NCI-H524 treated with DMSO at 0.1 percent for 48 hours (cell line): ENCODE measurements around the gene BNIPL.

Source experiments
- DNase-seq: peaks from one replicate; lab custom pipeline; 2025; lab: John Stamatoyannopoulos, UW

The BNIPL gene

DNA sequence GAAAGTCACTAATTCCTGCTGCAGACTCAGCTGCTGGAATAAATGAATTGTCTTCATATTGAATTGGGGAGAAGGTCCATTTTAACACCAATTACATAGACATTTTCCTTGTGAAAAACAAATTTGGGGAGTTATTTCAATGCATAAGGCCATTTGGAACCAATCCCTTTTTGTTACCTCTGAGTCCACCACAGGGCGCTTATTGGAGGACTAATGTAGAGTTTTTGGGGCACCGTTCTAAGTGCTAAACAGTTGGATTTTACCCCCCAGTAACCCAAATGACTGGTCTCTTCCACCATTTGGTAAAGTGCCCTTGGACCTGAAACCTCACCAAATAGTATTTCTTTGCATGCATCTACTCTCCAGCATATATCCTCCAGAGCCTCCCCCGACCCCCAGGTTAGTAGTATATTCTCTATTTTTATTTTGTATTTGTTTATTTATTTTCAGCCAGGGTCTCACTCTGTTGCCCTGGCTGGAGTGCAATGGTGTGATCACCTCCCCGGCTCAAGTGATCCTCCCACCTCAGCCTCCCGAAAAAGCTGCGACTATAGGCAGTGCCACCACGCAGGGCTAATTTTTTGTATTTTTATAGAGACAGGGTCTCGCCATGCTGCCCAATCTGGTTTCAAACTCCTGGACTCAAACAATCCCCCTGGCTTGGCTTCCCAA lies 26.6 kb upstream of the BNIPL start:
- no peak for DNase-seq

DNA sequence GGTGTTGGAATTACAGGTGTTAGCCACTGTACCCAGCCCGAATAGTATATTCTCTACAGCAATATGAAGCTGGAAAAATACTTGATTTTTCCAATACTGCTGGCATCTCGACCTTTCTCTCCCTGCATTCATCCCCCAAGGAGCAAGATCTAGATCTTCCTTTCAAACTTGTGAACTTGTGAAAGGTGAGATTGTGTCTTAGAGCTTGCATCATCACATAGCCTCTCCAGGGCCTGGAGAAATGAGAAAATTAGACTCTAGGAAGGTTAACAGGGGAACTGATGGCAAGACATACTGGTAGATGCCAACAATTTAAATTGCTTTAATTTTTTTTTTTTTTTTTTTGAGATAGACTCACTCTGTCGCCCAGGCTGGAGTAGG lies 26.1 kb upstream of the BNIPL start:
- no peak for DNase-seq

DNA sequence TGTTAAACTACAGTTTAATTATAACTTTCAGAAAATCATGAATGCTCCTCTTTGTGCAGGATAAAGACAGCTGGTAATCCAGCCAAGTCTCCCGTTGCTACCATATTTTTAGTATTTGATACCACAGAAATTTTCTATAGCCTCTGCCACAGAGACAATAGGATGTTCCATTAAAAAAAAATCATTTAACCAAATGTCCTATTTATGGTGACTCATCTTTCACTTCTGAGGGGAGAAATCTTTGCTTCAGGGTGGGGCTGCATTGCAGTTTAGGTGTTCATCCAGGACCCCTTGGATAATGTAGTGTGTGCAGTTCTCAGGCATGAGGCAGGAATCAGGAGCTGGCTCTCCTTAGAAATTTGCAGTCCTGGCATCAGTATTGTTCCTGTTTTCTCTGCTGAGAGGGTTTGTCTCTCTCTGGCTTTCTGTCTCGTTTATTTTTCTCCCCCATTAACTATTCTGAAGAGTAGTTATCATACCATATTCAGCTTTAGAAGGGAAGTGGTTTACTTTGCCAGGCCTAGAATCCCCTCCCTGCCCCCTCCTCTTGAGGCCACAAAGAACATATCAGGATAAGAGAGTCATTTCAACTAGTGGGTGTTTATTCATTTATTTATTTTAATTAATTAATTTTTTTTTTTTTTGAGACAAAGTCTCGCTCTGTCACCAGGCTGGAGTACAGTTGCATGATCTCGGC lies 25.1 kb upstream of the BNIPL start:
- no peak for DNase-seq

DNA sequence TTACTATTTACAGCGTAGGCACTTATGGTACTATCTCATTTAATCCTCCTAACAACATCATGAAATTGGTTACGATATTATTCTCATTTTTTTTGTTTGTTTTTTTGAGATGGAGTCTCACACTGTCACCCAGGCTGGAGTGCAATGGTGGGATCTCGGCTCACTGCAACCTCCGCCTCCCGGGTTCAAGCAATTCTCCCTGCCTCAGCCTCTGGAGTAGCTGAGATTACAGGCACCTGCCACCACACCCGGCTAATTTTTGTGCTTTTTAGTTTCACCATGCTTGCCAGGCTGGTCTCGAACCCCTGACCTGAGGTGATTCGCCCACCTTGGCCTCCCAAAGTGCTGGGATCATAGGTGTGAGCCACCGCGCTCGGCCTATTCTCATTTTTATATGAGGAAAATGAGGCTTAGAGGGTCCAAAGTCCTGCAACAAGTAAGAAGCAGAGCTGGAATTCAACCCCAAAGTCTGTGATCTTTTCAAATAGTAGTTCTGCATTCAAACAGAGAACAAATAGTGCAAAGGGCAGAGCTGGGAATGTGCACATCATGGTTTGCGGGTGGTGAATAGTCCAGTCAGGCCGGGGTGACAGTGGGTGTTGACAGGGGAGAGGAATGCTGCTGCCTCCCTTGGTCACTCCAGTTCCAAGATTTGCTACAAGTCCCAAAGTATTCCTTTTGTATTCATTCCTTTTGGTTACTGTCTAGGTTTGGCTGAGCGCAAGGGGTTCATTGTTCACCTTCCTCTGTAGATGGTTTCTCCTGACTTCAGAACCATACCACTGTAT lies 23.5 kb upstream of the BNIPL start:
- no peak for DNase-seq

DNA sequence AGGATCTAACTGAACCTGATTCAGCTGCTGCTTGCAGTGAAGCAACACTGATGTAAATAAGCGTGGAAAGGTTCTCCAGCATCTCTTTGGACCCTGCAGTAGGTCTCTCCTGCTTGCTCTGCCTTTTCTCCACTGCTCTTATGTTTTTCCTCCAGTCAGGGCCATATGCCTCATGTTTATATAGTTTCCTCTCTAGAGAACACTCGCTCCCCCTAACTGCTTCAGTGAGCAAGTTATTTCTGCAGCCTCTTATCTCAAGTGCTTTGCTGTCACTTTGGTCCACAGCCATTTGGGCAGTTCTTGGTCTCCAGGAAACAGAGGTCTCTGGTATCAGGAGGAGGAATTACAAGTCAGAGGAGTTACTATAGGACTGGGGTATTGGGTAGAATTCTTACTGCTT lies 22.9 kb upstream of the BNIPL start:
- peak; percentile 42 for DNase-seq

DNA sequence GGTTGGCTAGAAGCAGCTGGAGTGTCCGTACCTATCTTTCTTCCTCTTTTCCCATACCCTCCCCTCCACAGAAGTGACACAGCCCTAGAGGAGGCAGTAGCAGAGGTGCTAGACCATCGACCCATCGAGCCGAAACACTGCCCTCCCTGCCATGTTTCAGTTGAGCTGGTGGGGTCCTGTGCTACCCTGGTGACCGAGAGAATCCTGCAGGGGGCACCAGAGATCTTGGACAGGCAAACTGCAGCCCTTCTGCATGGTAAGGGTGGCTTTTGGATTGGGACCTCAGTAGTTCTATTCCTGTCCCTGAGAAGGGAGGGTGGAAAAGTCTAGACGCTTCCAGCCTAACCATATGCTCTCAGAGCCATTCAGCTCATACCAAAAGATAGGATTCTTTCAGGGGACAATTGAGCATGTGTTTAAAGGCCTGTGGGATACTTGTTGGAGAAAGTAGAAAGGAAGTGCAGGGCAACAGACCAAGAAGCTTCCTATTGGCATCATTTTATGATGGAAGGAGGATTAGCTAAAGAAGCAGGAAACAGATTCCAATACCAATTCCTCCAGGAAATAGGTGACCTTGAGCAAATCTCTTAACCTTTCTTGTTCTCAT lies 11.7 kb upstream of the BNIPL start:
- no peak for DNase-seq

DNA sequence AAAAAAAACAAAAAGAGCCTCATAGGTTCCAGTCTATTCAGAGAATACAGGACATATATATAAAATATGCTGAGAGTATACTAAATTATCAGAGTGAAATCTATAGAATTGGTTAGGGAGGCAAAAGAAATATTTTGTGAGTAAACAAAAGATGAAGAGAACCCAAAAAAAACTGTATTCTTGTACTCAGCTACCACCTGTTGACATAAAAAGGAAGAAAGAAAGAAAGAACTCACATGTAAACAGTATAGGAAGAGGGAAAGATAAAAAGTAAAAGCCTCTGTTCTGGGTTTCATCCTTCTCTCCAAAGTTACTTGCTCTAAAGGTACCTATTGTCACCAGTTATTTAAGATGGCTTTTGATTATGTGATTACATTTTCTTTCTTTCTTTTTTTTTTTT lies 9.9 kb upstream of the BNIPL start:
- no peak for DNase-seq

DNA sequence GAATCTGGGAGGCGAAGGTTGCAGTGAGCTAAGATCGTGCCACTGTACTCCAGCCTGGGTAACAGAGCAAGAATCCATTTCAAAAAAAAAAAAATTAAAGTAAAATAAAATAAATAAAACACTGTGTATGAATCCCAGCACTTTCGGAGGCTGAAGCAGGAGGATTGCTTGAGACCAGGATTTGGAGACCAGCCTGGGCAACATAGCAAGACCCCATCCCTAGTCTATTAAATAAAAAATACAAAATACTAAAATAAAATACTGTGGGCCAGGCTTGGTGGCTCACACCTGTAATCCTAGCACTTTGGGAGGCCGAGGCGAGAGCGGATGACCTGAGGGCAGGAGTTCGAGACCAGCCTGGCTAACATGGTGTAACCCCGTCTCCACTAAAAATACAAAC lies 4.2 kb upstream of the BNIPL start:
- DNase-seq, result no peak

DNA sequence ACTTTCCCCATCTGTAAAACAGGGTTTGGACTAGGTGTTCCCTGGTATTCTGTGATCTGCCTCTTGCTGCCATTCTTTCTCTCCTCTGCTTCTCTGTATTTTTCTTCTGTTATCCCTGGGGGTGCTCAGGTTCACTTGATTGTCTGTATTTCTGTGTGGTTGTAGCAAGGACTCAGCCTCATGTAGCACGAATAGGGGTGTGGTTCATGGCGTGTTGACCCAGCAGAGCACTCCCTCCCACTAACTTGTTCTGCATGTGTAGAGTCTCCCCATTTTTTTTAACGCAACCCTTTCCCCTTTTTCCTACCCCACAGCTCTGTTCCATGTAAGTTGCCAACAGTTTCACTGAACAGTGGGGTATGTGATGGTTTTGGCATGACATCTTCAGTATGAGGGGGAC lies 1.2 kb upstream of the BNIPL start:
- no peak for DNase-seq

DNA sequence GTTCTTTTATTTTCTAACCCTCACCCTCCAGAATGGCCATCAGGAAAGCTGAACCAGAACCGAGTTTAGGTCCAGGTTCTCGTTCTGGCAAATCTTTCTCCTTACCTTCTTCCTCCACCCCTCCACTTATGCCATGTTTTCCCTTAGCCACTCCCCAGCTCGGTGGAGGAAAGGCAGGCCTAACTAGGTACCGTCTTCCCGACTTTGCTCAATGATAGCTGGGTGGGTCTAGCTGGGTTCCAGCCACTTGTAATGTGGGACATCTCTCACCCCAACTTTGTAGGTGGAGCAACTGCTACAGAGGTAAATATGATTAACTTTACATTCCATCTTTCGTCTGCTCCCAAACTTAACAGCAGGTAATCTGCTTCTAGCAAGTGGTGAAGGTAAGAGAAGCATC lies 646 bp downstream of the BNIPL start:
- no peak for DNase-seq

DNA sequence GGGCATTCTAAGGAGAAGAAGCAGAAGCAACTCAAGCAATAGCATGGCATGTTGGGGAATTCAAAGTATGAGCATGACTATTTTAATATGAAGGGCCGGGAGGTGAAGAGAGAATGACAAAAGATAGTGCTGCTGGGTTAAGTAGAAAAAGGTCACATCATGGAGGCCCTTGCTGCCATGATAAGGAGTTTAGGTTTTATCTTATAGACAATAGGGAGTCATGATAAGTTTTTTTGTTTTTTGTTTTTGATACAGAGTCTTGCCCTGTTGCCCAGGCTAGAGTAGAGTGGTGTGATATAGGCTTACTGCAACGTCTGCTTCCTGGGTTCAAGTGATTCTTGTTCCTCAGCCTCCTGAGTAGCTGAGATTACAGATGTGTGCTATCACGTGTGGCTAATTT lies 3.1 kb downstream of the BNIPL start:
- no peak for DNase-seq

DNA sequence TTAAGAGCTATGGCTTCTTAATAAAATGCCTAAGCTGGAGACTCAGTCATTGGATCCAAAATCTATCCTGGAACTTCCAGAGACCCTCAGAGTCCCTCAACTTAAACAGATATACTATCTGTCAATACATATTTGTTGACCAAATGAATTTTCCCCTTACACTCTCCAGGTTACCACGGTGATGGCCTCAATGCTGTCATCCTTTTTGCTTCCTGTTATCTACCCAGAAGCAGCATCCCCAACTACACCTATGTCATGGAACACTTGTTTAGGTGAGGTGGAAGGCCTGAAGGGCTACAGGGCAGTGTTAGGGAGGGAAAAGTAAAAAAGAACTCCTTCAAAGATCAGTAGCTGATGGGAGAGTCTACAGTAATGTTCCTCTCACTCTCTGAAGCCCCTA lies 6.8 kb downstream of the BNIPL start:
- no peak for DNase-seq

DNA sequence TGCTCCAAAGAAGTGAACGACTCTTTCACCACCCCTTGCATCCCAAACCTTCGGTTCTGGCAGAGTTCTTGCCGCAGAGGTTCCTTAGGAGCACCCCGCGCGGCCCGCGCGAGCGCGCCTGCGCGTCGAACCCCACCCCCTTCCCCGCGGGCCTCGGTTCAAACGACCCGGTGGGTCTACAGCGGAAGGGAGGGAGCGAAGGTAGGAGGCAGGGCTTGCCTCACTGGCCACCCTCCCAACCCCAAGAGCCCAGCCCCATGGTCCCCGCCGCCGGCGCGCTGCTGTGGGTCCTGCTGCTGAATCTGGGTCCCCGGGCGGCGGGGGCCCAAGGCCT lies 11.2 kb downstream of the BNIPL start, which contains the start of gene C1orf56:
TSS of gene C1orf56 (plus strand) at position 161 of the 334 bp plus-strand sequence. CDS start at position 258, 97 bp downstream.
- no peak for DNase-seq

DNA sequence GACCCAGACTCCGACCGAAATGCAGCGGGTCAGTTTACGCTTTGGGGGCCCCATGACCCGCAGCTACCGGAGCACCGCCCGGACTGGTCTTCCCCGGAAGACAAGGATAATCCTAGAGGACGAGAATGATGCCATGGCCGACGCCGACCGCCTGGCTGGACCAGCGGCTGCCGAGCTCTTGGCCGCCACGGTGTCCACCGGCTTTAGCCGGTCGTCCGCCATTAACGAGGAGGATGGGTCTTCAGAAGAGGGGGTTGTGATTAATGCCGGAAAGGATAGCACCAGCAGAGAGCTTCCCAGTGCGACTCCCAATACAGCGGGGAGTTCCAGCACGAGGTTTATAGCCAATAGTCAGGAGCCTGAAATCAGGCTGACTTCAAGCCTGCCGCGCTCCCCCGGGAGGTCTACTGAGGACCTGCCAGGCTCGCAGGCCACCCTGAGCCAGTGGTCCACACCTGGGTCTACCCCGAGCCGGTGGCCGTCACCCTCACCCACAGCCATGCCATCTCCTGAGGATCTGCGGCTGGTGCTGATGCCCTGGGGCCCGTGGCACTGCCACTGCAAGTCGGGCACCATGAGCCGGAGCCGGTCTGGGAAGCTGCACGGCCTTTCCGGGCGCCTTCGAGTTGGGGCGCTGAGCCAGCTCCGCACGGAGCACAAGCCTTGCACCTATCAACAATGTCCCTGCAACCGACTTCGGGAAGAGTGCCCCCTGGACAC lies 11.7 kb downstream of the BNIPL start:
- DNase-seq, result no peak

DNA sequence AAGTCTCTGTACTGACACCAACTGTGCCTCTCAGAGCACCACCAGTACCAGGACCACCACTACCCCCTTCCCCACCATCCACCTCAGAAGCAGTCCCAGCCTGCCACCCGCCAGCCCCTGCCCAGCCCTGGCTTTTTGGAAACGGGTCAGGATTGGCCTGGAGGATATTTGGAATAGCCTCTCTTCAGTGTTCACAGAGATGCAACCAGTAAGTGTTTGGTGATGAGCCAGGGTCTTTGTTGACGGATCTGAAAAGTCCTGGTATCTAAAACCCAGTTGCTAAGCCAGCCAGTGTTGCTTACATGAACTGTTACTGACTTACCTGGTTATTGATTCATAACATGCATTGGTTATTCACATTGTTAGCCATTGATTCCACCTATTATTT lies 12.3 kb downstream of the BNIPL start:
- peak; percentile 18 for DNase-seq

DNA sequence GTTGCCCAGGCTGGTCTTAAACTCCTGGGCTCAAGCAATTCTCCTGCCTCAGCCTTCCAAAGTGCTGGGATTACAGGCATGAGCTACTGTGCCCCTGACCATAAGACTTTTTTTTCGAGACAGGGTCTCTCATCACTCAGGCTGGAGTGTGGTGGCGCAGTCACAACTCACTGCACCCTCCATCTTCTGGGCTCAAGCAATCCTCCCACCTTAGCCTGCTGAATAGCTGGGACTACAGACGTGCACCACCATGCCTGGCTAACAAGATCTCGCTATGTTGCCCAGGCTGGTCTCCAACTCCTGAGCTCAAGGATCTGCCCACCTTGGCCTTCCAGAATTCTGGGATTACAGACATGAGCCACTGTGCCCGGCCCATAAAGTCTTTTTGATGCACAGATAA lies 13.1 kb downstream of the BNIPL start:
- DNase-seq, result no peak

DNA sequence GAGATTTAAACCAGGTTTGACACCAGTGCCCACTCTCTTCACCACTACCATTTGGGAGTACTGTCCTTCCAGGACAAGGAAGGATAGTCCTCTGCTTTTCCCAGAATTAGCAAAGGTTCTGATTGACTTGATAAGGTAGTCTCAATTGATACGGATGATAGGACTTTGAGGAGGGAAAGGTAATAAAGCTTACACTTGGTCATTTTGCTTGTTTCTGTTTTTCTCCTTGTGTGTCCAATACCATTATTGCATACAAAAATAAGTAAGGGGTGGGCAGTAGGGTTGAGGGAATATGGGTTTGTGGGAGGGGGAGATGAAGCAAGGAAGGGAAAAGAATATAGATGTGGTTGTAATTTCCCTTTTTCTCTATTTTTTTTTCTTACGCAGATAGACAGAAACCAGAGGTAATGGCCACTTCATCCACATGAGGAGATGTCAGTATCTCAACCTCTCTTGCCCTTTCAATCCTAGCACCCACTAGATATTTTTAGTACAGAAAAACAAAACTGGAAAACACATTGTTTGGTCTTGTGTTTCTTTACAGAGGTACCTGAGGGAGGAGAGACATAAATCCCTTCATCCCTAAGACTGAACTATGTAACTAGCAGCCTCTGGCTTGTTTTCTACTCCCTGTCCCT lies 13.8 kb downstream of the BNIPL start:
- no peak for DNase-seq

DNA sequence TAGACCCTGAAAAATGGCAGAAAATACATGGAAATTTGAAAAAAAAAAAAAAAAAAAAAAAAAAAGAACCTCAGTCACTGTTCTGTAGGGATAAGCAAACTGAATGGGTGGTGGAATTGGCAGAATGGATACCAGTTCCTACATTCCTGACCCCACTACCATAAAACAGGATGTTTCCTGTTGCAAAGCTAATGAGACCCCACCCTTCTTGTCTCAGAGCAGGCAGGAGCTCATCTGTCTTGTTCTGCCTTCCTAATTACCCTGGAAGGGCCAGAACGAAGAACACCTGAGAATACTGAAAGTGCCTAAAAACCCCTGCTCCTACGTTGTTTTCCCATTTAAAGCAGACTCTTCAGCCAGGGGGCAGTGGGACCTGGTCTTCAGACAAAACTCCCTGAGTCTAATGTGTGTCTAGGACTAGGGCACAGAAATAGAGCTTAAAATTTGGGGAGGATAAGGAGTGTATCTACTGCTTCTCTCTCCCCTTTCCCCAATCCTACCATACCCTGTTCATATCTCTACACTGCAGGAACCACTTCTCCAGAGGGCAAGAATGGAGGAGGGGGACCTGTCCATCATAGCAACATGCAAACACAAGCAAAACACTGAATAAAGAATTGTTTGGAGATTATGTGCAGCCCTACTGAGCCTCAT lies 15.1 kb downstream of the BNIPL start:
- DNase-seq, result no peak

DNA sequence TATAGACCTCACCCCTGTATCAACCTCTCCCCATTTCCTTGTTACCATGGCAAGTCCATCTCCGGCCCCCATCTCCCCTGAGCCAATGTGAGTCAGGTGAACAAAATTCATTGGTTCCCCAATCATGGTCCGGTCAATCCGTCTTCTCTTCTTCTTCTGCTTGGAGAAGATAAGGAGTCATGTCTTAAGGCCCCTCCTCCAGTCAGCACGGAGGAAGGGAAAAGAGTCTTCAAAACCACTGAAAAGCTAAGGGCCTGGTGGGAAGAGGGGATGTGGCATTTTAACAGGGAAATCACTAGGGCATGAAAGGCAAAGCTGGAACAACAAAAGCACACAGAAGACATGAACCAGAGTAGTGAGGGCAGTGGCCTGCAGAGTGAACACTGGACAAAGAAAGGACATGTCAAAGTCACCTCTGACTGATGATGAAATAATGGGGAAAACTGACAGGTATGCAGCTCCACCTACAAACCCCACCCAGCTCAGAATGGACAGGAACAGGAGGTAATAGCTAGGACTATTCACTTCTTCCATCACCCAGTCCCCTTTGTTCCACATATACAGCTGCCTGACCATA lies 18.7 kb downstream of the BNIPL start:
- no peak for DNase-seq

DNA sequence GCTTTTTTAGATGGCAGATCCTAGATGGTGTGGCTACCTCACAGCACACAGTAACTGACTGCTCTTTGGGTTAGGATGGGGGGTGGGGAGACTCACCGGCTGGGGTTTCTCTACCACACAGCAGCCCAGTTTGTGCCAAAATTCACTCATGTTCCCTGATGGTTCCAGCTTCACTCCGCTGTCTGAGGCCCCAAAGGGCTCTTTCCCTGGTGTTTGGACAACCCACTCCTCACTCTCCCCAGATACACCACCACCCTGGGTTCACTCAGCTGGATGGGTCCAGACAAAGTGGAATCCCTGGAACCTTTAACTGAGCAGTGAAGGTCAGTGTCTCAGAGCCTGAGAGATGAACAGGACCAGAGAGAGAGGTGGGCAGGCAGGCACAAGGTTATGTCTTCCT lies 19.2 kb downstream of the BNIPL start:
- no peak for DNase-seq

DNA sequence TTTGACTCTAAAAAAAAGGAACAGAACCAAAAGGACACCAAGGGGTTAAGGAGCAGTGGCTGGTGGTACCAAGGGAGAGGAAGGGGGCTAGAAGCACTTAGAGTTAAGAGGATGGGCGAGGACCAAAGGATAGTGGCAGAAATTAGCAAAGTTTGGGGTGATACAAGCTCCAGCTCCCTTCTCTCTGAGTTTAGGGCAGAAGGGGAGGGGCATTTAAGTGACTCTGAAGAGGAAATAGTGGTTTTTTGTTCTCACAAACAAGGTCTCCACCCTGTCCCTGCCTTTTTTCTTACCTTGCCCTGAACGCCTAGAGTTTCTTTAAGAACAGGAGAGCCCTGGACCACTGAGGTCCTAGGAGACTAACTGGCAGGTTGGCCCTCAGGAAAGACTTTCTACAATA lies 19.8 kb downstream of the BNIPL start:
- DNase-seq, result no peak
